Neural progenitor cell (in vitro differentiated cells): ENCODE data around the gene MSL2.

ENCODE experiments used
- CTCF ChIP-seq: fragments of 200-600 bp; sonication (generic); IDR thresholded peaks from 2 replicates; pipeline ENCODE4 v1.5.1; 2017; ENCODE audit warnings: antibody characterized with exemption, mild to moderate bottlenecking
- EZH2 ChIP-seq: fragments of 200-600 bp; sonication (generic); IDR thresholded peaks from 2 replicates; pipeline ENCODE4 v1.6.1; 2017; ENCODE audit warnings: antibody characterized with exemption, mild to moderate bottlenecking, moderate library complexity

GRCh38 chr3:136193278-136194054 lies 2.7 kb downstream of the MSL2 start:
- TF ChIP-seq CTCF (no peak), EZH2 (no peak)
